Testis (tissue), 2 donors: ENCODE results near the gene CNTLN.

ENCODE experiments used
- CTCF ChIP-seq, 3 experiments: fragments of 450-650 bp in 2 of 3; fragments of 200-600 bp in 1 of 3; sonication (generic) in 1 of 3; IDR thresholded peaks; one replicate each; pipeline ENCODE4 v1.5.1; 2016 to 2019; ENCODE audit warnings: antibody characterized with exemption in 3 of 3, mild to moderate bottlenecking in 2 of 3, moderate library complexity in 1 of 3
- POLR2A ChIP-seq: fragments of 450-650 bp; IDR thresholded peaks from one replicate; pipeline ENCODE4 v1.6.1; 2017; ENCODE audit warnings: antibody characterized with exemption, mild to moderate bottlenecking, moderate library complexity

- no peak for TF ChIP-seq CTCF (IDR thresholded peaks at IDR 0.05)
- TF ChIP-seq POLR2A: no peak
Observed at GRCh38 chr9:17229945-17230560, 95.2 kb downstream of the CNTLN start.
